Measurements from ENCODE around the gene RPH3AL.

RPH3AL gene

DNA sequence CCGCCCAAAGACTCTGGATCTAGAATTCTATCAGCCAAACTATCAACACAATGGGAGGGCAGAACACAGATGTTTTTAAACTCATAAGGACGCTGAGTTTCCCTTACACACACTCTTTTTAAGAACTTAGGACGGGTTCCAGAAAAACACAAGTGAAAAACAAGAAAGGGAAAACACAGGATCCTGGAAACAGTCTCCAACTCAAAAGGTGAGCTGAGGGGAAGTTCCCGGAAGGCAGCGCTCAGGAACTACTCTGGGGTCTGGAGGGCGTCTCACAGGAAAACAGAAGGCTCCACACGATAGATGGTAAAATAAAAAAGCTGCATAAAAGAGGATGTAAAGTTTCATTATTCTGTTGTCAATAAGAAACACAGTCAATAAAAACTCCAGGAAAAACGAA is 91.0 kb downstream of the RPH3AL start (continued):
- TF ChIP-seq, protein P1, sequence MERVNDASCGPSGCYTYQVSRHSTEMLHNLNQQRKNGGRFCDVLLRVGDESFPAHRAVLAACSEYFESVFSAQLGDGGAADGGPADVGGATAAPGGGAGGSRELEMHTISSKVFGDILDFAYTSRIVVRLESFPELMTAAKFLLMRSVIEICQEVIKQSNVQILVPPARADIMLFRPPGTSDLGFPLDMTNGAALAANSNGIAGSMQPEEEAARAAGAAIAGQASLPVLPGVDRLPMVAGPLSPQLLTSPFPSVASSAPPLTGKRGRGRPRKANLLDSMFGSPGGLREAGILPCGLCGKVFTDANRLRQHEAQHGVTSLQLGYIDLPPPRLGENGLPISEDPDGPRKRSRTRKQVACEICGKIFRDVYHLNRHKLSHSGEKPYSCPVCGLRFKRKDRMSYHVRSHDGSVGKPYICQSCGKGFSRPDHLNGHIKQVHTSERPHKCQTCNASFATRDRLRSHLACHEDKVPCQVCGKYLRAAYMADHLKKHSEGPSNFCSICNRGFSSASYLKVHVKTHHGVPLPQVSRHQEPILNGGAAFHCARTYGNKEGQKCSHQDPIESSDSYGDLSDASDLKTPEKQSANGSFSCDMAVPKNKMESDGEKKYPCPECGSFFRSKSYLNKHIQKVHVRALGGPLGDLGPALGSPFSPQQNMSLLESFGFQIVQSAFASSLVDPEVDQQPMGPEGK (CRISPR knock-in tag; IDR thresholded peaks at IDR 0.05; ENCODE audit: borderline replicate concordance), result no peak
- TF ChIP-seq ISL1 (CRISPR knock-in tag; IDR thresholded peaks at IDR 0.05) (no peak), POU6F1 (CRISPR knock-in tag; IDR thresholded peaks at IDR 0.05; ENCODE audit: borderline replicate concordance, low read depth) (no peak)

- ATAC-seq, result no peak
- TF ChIP-seq, protein P2, sequence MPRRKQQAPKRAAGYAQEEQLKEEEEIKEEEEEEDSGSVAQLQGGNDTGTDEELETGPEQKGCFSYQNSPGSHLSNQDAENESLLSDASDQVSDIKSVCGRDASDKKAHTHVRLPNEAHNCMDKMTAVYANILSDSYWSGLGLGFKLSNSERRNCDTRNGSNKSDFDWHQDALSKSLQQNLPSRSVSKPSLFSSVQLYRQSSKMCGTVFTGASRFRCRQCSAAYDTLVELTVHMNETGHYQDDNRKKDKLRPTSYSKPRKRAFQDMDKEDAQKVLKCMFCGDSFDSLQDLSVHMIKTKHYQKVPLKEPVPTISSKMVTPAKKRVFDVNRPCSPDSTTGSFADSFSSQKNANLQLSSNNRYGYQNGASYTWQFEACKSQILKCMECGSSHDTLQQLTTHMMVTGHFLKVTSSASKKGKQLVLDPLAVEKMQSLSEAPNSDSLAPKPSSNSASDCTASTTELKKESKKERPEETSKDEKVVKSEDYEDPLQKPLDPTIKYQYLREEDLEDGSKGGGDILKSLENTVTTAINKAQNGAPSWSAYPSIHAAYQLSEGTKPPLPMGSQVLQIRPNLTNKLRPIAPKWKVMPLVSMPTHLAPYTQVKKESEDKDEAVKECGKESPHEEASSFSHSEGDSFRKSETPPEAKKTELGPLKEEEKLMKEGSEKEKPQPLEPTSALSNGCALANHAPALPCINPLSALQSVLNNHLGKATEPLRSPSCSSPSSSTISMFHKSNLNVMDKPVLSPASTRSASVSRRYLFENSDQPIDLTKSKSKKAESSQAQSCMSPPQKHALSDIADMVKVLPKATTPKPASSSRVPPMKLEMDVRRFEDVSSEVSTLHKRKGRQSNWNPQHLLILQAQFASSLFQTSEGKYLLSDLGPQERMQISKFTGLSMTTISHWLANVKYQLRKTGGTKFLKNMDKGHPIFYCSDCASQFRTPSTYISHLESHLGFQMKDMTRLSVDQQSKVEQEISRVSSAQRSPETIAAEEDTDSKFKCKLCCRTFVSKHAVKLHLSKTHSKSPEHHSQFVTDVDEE (CRISPR knock-in tag; IDR thresholded peaks at IDR 0.05), result no peak
- no peak for TF ChIP-seq BACH2 (CRISPR knock-in tag; IDR thresholded peaks at IDR 0.05; ENCODE audit: borderline replicate concordance)
- TF ChIP-seq, protein P1 (CRISPR knock-in tag; IDR thresholded peaks at IDR 0.05; ENCODE audit: borderline replicate concordance), result no peak
- no peak for TF ChIP-seq GLIS3 (CRISPR knock-in tag; IDR thresholded peaks at IDR 0.05)
Observed at GRCh38 chr17:260944-261343, 91.7 kb downstream of the RPH3AL start.

DNA sequence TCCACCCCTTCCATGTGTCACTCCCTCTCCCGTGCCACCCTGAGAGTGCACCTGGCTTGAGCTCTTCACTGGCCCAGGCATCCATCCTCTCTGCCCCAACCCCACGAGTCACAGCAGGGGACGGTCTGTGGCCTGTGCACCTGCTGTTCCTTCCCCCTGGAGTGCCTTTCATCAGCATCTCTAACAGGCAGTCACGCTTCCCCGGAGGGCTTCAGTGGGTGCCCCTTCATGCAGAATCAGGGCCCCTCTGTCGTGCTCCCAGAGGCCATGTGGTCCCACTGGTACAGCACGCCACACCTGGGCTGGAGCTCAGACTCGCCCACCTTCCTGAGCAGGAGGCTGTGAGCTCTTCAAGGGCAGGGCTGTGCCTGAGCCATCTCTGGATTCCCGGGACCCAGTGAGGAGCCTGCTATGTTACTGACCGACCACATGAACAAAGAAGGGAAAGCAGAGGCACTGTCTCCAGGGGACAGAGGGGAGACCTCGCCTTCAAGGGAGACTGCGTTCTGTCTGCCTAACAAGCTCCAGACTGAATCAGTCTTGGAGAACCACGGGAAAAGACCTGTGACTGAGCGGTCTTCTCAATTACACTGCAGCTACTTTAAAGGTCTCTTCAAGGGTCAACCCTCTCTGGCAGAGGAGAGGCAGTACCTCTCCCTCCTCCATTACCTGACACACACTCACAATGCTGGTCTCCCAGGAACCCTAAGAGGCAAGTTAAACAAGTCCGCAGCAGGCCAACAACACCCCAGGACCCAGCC is 92.4 kb downstream of the RPH3AL start:
- no peak for ATAC-seq

More for the DNA sequence above, 92.4 kb downstream of the RPH3AL start:
- TF ChIP-seq CSDC2 (CRISPR knock-in tag; IDR thresholded peaks at IDR 0.05), result no peak
- TF ChIP-seq BACH2 (CRISPR knock-in tag; IDR thresholded peaks at IDR 0.05; ENCODE audit: borderline replicate concordance), result no peak
- TF ChIP-seq POU6F1 (CRISPR knock-in tag; IDR thresholded peaks at IDR 0.05; ENCODE audit: borderline replicate concordance, low read depth), result no peak
- TF ChIP-seq OSR1 (CRISPR knock-in tag; IDR thresholded peaks at IDR 0.05), result no peak
- TF ChIP-seq TOX (CRISPR knock-in tag; IDR thresholded peaks at IDR 0.05; ENCODE audit: borderline replicate concordance), result no peak
- TF ChIP-seq SNAI2 (CRISPR knock-in tag; IDR thresholded peaks at IDR 0.05), result no peak
- TF ChIP-seq CREB5 (CRISPR knock-in tag; IDR thresholded peaks at IDR 0.05; ENCODE audit: low read depth), result no peak
- TF ChIP-seq RARB (CRISPR knock-in tag; IDR thresholded peaks at IDR 0.05), result no peak
- no peak for TF ChIP-seq ZNF70 (CRISPR knock-in tag; IDR thresholded peaks at IDR 0.05)
- TF ChIP-seq ARNTL (CRISPR knock-in tag; IDR thresholded peaks at IDR 0.05; ENCODE audit: borderline replicate concordance, low read depth), result no peak
- TF ChIP-seq ZFP30 (CRISPR knock-in tag; IDR thresholded peaks at IDR 0.05), result no peak
- no peak for TF ChIP-seq ZFP3 (CRISPR knock-in tag; IDR thresholded peaks at IDR 0.05)
- no peak for TF ChIP-seq TCF4 (CRISPR knock-in tag; IDR thresholded peaks at IDR 0.05; ENCODE audit: borderline replicate concordance)
